ENCODE data around the gene ARGLU1.

Gene ARGLU1

GRCh38 chr13:106586648-106587166, 18.8 kb upstream of the ARGLU1 start:
- DNase-seq = no peak

GRCh38 chr13:106581225-106581624, 13.3 kb upstream of the ARGLU1 start:
- no peak for DNase-seq

DNA sequence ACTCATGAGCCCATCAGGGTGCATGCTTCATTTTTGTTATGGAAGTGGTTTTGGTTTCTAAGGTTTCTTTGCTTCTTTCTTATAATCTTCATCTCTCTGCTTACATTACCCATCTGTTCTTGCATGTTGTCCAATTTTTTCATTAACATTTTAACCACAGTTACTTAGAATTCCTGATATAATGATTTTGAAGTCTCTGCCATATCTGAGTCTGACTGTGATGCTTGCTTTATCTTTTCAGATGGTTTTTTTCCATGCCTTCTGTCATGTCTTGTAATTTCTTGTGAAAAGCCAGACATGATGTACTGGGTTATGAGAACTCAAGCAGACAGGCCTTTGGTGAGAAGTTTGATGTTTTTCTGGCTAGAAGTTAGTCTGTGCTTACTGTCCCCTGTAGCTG, 8.0 kb upstream of the ARGLU1 start:
- no peak for DNase-seq

GRCh38 chr13:106573868-106574267, 5.9 kb upstream of the ARGLU1 start:
- peak; percentile 48 for DNase-seq

DNA sequence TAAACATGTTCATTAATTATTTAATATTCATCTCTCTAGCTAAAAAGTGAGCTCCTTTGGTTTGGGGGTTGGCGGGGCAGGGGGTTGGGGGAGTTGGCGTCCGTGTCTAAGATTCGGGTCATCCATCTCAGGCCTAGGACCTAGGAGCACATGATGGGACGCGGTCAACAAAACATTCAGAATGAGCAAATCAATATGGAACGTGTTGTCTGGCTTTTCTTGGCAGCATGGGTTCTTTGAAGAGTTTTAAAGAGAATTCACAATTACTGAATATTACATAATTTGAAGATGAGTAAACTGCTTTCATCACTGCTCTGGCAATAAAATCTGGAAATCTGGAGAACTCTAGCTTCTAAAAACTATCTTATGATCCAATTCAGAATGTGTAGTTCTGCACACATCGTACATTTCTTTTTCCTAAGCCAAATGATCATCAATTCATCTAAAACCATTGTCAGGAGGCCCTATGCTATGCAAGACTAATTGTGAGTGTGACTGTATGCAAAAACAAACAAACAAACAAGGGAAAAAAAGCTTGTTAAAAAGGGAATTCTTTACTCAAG, 5.4 kb upstream of the ARGLU1 start:
- no peak for DNase-seq

GRCh38 chr13:106570299-106570852, 2.4 kb upstream of the ARGLU1 start:
- peak; percentile 50 for DNase-seq

DNA sequence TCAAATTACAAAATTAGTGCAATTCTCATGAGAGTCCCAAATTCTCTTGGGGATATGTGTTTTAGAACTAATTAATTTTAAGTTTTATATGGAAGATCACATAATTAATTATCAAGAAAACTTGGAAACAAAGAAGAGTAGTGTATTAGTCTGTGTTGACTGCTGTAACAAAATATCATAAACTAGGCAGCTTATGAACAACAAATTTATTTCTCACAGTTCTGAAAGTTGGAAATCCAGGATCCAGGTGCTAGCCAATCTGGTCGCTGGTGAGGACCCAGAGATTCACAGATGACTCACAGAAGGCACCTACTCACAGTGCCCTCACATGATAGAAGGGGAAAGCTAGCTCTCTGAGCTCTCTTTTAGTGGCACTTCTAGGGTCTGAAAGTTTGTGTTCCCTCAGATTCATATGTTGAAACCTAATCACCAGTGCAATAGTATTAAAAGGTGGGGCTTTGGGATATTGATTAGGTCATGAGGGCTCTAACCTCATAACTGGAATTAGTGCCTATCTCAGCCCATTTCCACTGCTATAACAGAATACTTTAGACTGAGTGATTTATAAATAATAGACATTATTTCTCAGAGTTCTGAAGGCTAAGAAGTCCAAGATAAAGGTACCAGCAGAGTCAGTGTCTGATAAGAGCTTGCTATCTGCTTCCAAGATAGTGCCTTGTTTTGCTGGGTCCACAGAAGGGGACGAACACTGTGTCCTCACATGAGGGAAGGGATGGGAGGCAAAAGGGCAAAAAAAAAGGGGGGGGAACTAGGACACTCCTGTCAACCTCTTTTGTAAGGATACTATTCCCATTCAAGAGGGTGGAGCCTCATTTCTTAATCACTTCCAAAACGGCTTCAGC, 1.5 kb upstream of the ARGLU1 start:
- no peak for DNase-seq

DNA sequence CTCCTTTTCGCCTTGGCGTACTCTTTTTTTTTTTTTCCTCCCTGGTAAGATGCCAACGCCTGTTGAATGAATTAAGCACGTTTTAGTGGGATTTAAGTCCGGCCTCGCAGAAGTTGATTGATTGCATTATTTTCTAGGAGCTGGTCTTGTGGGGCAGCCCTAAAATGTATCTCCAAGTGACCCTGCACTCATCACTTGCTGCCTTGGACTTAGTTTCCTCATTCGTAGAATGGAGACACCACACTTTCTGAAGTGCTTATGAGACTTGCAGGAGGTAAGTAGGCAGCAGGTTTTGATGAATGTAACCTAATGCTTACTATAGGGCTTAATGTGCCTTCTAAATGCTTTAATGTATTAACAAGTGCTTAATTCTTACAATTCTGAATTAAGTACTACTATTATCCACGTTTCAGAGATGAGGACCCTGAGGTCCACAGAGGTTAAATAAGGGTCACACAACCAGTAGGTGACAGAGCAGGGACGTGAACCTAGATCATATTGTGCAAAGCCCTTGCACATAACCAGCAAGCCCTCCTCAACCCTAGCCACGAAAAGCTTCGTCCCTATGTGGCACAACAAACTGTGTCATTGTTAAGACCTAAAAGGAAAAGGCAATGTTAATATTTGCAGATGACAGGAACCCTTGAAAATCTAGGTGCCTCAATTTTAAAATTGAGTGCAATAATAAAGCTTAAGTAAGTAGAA, 514 bp upstream of the ARGLU1 start:
- no peak for DNase-seq

GRCh38 chr13:106566641-106567473, 1.1 kb downstream of the ARGLU1 start:
- DNase-seq = peak; percentile 86

DNA sequence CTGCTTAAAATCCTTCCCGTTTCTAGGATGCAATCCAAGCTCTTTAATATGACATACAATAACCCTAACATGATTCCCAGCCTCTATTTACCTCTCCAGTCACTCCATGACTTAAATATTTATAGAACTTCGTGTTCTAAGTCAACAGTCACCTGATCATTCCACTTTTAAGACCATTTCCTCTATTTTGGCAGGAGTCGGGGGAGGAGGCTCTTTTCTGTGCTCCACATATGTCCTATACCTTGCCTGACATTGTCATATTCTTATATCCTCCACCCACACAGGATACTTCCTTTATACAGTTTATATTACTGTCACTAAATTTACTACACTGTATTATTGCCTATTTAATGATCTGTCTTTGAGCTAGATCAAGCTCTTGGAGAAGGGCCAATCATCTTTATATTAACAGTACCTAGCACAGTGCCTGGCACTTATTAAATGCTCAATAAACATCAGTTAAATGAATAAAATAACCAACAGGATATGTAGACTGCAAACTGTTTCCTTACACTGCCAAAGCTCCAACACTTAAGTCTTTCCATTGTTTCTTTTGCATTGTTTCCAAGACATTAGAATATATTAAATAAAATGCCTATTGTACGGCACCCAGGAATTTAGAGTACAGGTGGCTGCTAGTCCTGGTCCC, 2.7 kb downstream of the ARGLU1 start:
- no peak for DNase-seq

- DNase-seq = no peak
These were observed 5.6 kb downstream of the ARGLU1 start for GRCh38 chr13:106562301-106562700.

- no peak for DNase-seq
These were observed 6.3 kb downstream of the ARGLU1 start for GRCh38 chr13:106561551-106562170.

GRCh38 chr13:106560821-106561220, 7.1 kb downstream of the ARGLU1 start:
- no peak for DNase-seq

- no peak for DNase-seq
These were observed 9.4 kb downstream of the ARGLU1 start for GRCh38 chr13:106558527-106558926.

DNA sequence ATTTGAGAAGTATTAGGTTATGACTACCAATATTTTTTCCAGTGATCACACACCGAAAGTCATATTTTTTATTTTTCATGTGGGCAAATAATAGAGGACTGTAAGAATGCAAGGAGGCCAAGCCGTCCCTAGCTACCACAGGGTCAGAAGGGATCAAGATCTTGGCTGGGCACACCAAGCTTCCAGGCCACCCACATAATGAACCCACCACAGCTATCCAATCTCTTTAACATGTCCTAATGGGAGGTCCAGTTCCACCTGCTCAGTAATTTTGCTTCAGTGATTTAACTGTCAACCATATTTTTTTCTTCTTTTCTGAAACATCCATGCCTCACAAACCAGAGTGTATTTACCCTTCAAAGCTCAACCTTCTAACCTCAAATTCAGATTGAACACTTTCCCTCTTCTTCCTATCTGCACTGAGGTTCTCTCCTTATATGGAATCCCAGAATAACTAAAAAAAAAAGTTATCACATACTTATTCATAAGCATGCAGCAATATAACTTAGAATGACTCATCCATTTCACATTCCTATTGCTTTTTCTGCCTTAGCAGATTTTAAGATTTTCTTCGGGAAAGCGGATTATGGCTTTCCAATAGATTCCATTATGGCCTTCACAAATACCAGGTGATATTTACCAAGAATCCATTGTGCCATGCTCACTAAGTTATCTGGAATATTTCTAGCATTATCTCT, 12.2 kb downstream of the ARGLU1 start:
- no peak for DNase-seq

DNA sequence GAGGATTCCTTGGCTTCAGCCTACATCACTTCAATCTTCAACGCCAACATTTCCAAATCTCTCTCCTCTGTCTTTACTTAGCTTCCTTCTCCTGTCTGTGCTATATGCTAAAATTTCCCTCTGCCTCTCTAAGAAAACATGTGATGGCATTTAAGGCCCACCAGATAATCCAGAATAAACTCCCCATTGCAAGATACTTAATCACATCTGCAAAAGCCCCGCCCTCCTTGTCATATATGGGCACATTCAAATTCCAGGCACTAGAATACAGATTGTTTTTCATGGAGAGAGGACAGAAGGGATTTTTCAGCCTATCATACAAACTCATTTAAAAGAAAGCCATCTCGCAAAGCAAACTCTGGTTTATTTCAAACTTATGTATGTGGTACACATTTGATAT, 16.2 kb downstream of the ARGLU1 start:
- no peak for DNase-seq

DNA sequence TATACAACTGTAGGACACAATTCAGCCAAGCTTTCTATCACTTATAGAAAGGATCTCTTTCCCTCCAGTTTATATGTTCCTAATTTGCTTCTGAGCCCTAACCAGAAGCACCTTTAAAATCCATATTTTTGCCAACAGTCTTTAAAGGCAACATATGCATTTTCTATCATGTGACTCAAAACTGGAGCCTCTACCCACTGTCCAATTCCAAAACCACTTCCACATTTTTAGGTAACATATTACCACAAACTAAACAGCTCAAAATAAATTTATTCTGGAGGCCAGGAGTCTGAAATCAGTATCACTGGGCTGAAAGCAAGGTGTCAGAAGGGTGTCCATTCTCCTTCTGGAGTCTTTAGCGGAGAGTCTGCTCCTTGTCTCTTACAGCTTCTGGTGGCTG, 16.6 kb downstream of the ARGLU1 start:
- DNase-seq = no peak

DNA sequence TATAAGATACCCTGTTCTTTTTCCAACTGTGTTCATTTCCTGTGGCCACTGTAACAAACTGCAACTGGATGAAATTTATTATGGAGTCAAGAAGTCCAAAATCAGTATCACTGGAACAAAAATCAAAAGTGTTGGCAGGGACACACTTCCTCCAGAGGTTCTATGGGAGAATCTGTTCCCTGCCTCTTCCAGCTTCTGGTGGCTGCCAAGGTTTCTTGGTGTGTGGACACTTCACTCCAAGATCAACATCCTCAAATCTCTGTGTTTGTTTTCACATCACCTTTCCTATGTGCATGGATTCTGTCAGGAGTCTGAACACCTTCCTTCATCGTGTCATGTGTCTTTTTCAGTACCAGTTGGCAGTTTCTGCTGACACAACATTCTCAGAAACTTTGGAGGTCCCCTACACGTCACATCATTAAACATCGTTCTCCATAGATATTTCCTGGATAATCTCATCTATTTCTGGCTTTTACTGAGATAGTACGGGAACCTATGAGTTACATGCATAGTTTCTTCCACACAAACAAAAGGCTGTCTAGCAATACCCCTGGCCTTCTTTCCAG, 17.3 kb downstream of the ARGLU1 start:
- DNase-seq = no peak

DNA sequence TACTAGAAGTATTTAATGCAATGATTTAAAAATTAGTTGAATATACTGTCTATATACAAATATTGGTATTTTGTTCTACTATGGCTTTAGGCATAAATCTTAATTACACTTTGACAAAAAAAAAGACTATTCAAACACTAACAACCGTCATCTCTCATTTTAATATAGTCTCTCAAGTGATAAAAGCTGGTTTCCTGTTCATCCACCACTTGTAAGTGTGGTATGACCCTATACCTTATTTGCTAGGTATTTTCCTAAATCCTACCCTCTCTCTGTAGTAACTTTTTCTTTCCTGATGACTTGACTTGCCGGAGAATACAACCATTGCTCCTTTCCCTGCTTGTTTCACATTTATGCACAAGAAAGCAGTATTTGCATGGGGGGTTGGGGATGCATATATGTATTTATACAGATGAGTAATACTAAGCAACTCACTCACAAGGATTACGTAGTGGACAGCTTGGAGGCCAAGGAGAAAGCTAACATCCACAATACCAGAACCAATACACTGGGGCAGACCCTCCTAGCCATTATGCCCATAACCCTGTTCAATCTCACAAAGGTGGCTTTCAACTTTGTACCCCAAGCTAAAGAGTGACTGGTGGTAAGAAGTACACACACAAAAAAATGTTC, 19.8 kb downstream of the ARGLU1 start:
- DNase-seq = no peak

- DNase-seq = no peak
These were observed 26.1 kb downstream of the ARGLU1 start for GRCh38 chr13:106541826-106542225.
